ENCODE results near the gene LRRC10B.

DNA sequence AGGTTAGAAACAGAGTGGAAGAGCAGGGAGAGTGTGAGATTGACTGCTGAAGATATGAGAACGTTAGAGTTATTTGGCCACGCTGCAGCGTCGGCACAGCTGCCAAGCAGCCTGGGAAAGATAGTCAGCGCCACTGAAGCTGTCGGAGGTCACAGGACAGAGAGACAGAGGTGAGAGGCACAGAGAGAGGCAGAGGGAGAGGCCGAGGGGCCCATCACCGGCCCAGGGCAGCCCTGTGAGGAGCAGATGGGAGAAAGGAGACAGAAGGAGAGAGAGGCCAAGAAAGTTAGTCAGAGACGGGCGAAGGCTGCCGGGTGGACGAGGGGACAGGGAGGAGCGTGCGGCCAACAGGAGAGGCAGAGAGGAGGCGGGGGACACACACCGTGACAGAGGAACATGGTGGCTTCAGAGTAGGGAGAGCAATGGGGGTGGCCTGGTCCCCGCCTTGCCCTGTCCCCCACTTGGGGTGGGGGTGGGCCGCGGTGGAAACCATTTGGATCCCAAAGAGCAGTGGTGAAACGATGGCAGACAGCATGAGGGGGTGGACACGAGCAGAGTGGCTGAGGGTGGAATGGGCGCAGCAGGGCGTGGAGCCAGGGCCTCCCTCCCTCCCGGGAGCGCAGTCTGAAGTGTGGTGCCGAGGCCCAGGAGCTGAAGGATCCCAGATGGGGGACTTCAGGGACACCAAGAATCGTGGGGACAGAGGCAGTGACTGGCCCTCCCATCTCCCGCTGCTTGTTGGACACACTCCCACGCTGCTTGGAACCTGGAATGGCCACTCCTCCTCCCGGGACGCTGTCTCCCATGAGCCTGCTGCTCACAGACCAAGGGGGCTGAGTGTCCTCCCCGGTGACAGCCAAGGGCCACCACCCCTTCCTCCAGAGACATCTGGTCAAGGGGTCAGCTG, 26.6 kb downstream of the LRRC10B start:
- TF ChIP-seq, protein P1, sequence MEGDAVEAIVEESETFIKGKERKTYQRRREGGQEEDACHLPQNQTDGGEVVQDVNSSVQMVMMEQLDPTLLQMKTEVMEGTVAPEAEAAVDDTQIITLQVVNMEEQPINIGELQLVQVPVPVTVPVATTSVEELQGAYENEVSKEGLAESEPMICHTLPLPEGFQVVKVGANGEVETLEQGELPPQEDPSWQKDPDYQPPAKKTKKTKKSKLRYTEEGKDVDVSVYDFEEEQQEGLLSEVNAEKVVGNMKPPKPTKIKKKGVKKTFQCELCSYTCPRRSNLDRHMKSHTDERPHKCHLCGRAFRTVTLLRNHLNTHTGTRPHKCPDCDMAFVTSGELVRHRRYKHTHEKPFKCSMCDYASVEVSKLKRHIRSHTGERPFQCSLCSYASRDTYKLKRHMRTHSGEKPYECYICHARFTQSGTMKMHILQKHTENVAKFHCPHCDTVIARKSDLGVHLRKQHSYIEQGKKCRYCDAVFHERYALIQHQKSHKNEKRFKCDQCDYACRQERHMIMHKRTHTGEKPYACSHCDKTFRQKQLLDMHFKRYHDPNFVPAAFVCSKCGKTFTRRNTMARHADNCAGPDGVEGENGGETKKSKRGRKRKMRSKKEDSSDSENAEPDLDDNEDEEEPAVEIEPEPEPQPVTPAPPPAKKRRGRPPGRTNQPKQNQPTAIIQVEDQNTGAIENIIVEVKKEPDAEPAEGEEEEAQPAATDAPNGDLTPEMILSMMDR (conservative IDR thresholded peaks at IDR 0.05), result no peak
- TF ChIP-seq EZH2 (IDR thresholded peaks at IDR 0.05; ENCODE audit: low read depth), result no peak

All from PC-9 (cell line).